T follicular helper cell (primary cell): Measurements from ENCODE around the gene PTOV1.

Source experiments
- DNase-seq: peaks from one replicate; pipeline ENCODE4 v3.0.0-alpha.2; 2020; ENCODE audit warnings: low read depth

Gene PTOV1

DNA sequence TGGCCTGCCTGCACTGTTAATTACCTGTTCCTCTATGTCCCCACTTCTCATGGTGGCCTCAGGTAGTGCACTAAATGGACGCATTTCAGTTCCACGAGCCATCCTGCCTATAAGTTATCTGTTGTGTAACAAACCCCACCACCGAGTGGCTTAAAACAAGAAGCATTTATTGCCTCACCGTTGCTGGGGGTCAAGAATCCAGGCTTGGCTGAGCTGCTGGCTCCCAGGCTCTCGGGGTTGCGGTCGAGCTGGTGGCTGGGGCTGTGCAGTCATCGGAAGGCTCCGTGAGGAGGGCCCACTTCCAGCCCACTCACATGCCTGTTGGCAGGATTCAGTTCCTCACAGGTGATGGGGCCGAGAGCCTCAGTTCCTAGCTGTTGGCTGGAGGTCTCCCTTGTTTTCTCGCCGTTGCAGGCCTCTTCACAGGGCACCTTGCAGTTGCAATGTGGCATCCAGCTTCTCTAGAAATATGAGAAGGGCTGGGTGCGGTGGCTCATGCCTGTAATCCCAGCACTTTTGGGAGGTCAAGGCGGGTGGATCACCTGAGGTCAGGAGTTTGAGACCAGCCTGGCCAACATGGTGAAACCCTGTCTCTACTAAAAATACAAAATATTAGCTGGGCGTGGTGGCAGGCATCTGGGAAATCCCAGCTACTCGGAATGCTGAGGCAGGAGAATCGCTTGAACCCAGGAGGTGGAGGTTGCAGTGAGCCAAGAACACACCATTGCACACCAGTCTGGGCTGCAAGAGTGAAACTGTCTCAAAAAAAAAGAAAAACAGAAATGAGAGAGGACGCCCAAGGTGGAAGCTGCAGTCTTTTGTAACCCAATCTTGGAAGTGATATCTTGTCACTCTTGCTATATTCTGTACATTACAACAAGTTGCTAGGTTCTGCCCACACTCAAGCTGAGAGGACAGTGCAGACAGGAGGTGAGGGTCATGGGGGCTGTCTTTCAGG lies 6.5 kb upstream of the PTOV1 start:
- DNase-seq = no peak

DNA sequence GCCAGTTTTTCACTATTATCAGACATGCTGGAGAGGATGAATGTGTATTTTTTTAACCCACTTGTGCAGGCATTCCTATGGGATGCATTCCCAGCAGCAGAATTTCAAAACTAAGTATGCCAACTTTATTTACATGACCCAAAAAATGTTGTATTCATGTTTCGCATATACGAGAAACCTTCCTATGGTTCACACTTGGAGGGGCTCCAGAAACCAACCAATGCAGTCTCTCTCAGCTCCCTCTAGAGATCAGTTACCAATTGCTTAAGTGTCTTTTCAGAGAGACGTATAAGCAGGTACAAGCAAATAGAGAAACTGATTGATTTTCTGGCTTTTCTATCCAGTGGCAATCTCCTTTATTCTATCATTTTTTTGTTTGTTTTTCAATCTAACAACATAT lies 5.5 kb upstream of the PTOV1 start:
- no peak for DNase-seq

DNA sequence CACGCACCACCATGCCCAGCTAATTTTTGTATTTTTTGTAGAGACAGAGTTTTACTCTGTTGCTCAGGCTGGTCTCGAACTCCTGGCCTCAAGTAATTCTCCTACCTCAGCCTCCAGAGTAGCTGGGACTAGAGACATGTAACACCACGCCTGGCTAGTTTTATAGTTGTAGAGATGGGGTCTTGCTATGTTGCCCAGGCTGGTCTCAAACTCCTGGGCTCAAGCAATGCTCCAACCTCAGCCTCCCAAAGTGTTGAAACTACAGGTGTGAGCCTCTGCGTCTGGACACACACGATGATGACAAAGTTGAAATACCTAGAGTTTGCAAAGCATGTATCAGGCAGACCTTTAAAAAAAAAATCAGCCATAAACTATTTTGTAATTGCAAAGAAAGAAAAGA lies 4.6 kb upstream of the PTOV1 start:
- no peak for DNase-seq

DNA sequence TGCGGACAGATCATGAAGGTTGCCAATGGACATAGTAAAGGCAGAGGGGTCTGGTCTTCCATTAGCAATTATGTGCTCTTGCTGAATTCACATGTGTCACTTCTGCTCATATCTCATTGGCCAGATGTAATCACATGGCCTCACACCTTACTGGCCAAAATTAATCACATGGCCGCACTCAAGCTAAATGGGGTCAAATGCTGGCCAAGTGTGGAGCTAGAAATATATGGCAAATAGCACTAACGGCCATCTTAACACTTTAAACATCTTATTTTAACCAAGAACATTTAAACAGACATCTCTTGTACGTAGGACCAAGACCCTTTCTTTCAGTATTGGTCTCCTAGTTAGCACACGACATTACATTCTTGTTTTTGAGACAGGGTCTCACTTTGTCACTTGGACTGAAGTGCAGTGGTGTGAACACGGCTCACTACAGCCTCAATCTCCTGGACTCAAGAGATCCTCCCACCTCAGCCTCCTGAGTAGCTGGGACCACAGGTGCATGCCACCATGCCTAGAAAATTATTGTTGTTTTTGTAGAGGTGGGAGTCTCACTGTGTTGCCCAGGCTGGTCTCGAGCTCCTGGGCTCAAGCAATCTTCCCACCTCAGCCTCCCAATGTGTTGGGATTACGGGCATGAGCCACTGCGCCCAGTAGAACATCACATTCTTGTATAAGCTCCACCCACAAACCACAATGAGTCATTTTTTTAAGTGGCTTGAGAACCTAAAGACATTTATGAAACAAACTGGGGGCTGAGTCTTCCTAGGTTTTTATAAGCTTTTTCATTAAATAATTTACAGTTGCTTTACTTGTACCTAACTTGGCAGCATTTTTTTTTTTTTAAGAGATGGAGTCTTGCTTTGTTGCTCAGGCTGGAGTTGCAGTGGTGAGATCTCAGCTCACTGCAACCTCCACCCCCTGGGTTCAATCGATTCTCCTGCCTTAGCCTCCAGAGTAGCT lies 2.9 kb upstream of the PTOV1 start:
- no peak for DNase-seq

DNA sequence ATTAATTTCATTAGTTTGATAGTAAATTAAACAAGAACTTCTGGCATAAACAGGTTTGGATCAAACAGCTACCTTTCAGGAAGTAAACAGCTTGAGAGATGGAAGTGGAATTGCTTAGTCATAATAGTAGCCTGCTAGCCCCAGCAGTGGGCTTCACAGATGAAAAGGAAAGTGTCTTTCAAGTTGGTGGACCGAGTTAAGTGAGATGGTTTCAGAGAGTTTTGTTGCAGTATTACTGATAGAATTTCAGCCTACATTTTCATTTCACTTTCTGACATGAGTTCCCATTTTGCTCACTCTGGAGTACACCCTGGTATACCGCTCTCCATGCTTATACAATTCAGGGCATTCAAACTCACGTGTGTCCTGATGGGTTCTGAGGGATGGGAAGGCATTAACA lies 2.0 kb upstream of the PTOV1 start:
- DNase-seq = no peak

DNA sequence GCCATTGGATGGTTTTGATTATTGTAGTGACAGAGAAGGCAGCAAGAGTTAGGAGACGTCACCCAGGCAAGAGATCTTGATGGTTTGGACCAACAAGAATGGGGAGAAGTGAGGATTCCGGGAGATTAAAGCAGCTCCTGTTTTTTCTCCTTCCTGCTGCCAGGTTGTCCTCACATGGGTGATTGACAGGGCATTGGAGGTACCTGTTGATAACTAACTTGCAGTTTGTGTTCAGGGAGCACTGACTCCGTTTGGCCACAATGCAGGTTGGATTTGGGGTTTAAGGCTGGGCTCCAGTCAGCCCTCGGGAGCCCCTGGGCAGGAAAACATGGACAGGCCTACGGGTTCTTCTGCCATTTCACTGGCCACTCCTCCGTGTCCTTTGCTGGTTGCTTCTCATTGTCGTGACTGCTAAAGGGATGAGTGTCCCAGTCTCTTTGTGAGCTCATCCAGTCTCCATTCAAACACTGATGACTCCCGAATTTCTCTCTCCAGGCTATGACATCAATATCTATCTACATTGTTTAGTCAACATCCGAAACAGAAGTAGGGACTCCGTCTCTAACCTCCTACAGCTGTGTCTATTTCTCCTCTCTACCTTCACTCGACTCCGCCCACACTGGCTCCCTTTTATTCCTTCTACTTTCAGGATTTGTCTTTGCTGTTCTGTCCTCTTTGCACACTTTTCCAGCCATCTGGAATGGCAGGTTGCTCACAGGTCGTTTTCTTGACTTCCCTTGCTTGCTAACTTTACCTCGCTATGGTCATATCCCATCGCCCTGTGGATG lies 1.3 kb upstream of the PTOV1 start:
- DNase-seq = no peak

DNA sequence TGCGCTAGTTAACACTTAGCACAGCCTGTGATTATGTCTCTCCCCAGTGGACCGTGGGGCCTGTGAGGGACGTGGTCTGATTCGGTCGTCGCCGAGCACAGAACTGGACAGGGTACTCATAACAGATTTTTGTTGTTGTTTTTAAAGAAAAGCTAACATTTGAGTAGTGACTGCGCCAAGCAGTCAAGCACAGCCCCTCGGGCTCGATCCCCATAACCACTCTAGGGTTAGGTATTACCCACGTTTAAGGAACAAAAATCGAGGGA lies 805 bp upstream of the PTOV1 start:
- no peak for DNase-seq

DNA sequence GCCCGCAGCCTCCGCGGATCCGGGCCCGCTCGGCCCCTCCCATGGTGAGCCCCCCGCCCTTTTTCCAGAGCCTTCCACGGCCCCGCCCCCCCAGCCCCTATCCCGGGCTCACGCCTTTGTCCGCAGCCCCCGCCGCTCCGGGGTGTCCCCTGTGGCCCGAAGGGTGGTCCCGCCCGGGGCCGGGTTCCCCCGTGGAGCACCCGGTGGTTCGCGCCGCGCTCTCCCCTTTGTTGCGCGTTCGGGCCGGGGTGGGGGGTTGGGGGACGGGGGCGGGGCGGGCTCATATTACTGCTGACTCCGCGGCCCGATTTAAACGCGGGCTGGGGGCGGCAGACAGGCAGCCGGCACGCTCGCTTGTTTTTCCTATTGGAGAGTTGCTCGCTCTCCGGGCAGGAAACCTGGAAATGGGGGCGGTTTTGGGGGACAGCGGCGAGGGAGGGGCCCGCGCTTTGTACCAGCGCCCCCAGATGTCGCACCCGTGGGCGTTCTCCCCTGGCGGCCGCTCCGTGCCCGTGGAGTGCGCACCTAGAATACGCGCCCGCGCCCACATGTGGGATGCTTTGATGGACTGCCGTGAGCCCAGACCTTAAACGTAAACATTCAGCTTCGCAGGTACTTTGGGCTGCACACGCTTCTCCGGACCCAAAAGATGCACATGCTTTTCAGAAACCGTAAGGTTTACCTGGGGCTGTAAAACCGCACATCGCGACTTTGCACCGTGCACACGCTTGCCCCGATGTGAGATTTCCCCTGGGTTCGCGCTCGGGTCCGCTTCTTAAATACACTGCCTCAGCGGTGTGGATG lies 699 bp downstream of the PTOV1 start:
- DNase-seq = no peak

DNA sequence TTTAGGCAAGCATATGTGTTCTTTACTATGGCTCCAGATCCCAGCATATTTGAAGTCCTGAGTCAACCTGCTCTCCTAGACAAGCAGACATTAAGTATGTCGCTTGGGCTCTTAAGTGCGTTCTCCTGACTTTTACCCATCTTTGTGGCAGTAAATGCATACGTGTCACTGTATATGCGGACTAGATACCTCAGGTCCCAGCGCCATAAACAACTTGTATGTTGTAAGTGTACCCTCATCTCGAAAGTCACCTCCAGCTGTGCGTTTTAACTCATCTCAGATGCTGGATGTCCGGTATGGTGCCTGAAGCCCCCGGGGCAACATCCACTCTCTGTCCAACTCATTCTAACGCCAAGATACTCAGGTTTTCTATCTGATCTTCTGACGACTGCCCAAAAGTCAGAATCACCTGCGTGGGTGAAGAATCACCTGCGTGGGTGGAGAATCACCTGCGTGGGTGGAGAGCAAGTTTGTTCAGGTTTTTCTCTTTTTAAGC lies 1.7 kb downstream of the PTOV1 start:
- no peak for DNase-seq

DNA sequence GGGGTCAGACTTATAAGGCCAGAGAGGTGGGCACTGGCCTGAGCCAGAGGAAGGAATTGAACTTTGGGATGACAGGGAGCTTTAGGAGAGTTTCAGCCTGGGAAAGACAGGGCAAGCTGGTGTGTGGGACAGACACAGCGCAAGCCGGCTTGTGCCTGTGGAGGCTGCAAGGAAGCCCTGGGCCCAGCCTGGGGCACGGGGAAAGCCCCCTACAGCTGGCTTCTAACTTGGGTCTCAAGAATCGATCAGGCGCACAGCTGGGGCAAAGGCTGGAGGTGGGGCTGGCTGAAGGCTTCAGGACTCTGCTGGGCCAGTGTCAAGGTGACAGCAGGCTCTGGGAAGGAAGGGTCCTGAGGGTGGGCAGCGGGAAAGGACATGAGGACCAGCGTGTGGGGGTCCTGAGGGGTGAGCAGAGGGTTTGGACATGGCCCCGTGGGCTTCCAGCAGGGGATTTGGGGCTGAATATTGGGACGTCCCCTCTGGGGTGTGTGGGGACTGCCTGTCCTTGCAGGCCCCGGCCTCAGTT lies 3.0 kb downstream of the PTOV1 start:
- no peak for DNase-seq

DNA sequence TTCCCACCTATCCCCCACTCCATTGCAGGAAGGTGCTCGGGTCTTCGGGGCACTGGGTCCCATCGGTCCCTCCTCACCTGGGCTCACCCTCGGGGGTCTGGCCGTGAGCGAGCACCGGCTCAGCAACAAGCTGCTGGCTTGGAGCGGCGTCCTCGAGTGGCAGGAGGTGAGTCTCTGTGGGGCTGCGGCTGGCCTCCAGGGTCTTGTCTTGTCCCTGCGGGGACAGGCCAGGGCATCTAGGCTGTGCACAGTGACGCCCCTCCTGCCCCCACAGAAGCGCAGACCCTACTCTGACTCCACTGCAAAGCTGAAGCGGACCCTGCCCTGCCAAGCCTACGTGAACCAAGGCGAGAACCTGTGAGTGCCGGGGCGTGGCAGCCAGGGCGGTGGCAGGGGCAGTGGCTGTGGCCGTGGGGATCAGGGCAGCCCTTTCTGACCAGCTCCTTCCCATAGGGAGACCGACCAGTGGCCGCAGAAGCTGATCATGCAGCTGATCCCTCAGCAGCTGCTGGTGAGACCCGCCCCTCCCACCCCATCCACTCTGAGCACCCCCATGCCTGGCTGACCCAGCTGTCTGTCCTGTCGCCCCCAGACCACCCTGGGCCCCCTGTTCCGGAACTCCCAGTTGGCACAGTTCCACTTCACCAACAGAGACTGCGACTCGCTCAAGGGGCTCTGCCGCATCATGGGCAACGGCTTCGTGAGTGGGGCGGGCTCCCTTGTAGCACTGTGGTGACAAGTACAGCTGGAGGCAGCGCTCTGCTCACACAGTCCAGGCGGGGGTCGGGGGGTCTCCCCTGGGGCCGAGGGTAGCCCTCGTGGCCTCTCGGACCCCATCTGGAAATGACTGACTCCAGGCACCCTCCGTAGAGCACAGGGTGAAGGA lies 3.7 kb downstream of the PTOV1 start:
- DNase-seq = no peak

DNA sequence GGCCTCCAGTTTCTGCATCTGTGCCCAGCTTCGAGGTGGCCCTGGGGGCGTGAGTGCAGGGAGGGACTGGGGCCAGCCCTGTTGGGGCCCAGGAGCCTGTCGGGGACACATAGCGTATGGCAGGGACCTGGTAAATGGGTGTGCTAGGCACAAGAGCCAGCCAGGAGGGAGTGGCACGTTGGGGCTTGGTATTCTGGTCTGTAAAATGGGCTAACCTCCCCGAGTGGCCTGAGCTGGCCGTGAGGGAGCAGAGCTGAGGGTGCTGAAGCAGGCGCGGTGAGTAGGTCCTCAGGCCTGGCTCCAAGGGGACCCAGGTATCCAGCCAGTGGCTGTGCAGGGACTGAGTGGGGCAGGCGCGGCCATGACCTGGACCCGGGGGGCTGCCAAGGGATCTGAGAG lies 4.3 kb downstream of the PTOV1 start:
- DNase-seq = no peak

DNA sequence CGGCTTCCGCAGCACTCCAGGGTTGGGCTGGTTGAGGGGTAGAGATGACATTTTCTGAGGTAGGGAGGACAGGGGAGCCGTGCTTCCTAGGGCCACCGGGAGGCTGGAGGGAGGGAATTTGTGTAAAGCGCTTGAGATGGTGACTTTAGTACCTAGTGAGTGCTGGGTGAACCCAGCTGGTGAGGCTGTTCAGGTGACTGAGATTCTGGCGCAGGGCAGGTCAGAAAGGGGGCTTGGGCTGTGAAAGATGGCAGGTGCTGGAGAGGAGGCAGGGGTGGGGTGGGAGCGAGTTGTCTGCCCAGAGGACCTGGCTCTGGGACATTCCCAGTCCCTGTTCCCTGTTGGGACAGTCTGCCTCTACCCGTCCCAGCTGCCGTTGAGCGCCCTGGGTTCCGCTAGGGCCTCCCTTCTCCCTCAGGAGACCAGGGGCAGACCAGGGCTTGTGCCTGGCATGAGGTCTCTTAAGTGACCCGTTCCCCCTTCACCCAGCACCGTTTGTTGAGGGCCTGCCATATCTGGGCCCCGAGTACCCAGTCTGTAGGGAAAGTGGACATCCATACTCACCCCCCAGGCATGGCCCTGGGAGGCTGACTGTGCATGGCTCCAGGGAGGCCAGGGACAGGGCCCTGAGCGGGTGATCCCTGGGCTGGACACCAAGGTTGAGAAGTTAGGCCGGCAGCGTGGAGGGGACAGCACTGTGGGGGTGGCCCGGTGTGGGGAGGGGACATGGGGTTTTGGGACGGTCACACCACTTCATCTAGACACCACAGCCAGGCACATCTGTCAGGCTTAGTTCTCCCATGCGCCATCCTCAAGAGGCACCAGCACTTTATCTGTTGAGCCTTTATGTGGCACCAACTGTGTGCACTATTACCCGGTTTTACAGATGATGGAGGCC lies 5.0 kb downstream of the PTOV1 start:
- no peak for DNase-seq

DNA sequence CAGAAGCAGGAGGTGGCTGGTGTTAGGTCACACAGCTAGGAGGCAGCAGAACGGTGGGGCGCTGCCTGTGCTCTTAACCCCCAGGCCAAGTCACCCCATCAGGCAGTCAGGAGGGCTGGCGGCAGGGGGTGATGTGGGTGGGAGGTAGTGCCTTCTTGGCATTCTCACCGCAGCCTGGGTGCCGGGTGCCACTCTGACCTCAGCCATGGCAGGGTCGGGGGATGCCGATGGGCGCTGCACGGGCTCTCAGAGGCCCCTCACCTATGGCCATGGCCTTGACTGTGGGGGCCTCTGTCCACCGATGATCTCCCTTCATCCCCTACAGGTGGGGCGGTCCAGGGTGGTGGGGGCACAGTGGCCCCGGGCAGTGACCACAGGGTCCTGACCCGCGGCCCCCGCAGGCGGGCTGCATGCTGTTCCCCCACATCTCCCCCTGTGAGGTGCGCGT lies 5.6 kb downstream of the PTOV1 start:
- DNase-seq = no peak

DNA sequence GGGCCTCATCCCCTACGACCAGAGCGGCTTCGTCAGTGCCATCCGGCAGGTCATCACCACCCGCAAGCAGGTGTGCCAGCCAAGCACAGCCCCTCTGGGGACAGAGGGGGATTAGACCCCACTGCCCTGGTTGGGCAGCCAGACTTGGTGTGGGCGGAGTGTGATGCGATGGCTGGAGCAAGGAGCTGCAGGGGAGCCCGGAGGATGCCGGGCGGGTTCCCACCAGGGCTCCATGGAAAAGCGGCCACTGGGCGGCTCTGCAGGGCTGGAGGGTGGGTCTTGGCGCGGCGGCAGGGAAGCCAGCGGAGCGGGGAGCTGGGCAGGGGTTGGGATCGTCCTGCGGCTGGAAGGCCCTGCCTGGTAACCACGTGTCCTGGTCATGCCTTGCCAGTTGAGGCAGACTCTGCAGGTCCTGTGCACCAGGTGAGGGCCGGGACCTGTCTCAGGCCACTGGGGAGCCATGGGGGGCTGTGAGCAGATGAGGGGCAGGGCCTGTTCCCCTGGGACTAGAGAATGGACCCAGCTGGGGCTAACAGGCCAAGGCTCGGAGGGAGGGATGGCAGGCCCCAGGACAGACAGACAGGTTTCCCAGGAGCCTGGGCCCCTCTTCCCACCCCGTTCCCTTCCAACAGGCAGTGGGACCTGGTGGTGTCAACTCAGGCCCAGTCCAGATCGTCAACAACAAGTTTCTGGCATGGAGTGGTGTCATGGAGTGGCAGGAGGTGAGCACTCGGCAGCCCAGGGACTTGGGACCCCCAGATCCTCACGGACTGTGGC lies 6.3 kb downstream of the PTOV1 start:
- no peak for DNase-seq

DNA sequence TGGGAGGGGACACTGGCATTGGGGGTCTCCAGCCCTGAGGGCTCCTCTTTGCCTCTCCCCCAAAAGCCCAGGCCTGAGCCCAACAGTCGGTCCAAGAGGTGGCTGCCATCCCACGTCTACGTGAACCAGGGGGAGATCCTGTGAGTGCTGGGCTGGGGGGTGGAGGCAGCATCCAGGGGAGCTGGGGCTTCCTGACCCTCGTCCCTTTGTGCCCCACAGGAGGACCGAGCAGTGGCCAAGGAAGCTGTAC lies 6.8 kb downstream of the PTOV1 start:
- DNase-seq = no peak

DNA sequence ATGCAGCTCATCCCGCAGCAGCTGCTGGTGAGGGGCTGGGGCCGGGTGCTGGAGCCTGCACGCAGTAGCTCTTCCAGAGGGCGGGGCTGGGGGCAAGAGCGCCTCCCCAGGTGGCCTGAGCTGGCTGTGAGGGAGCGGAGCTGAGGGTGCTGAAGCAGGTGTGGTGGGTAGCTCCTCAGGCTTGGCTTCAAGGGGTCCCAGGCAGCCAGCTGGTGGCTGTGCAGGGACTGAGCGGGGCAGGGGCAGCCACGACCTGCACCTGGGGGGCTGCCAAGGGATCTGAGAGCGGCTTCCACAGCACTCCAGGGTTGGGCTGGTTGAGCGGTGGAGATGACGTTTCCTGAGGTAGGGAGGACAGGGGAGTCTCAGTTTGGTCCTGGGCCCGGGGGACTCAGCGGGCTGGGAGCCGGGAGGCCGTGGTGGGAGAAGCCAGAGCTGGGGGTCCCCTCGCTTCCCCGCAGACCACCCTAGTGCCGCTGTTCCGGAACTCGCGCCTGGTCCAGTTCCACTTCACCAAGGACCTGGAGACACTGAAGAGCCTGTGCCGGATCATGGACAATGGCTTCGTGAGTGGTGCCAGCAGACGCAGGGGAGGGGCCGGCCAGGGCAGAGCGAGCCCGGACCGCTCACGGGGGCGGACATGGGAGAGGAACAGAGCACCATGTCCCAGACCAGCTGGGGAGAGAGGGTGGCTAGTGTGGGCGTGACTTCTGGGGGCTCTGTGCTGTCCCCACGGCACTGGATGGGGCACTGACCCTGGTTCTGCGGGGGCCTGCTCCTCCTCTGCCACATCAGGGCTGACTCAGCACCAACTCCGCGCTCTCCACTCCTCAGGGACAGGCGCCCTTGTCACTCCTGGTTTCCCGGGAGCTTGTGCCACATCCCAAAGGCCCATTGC lies 7.4 kb downstream of the PTOV1 start:
- DNase-seq = no peak
